Lung (tissue), 12 donors: ENCODE measurements around the gene NRG3. TPM values are rescaled to one million over a fixed set of nuclear protein-coding genes. Genes with fewer than 3 reads are reported as not detected.

Source experiments
- ATAC-seq: fragments of 200-7000 bp; cut with Tn5 transposase; one replicate; pipeline ENCODE4 v1.9.1; 2020; ENCODE audit warnings: moderate number of reproducible peaks; ENCODE audit not compliant: insufficient read depth, low FRiP score
- DNase-seq, 3 donors: peaks; one replicate each; pipeline ENCODE4 v3.0.0-alpha.2; 2013 to 2017
- H3K27ac ChIP-seq, 2 donors: one replicate each; pipeline ENCODE4 v1.5.1; 2013; ENCODE audit warnings: mild to moderate bottlenecking in 2 of 2, moderate library complexity in 2 of 2, control low read depth in 1 of 2, inconsistent platforms in 1 of 2, low read depth in 1 of 2, low read length in 1 of 2
- H3K27me3 ChIP-seq, 3 donors: one replicate each; pipeline ENCODE4 v1.5.1; 2013; ENCODE audit warnings: low read length in 2 of 3; ENCODE audit not compliant: control insufficient read depth in 3 of 3, insufficient read depth in 3 of 3
- H3K36me3 ChIP-seq, 4 donors: one replicate each; pipeline ENCODE4 v1.5.1; 2013; ENCODE audit warnings: low read length in 4 of 4, mild to moderate bottlenecking in 1 of 4, moderate library complexity in 1 of 4; ENCODE audit not compliant: control insufficient read depth in 4 of 4, insufficient read depth in 4 of 4
- H3K4me1 ChIP-seq, 5 donors: one replicate each; pipeline ENCODE4 v1.5.1; 2013; ENCODE audit warnings: low read length in 5 of 5, mild to moderate bottlenecking in 2 of 5, moderate library complexity in 1 of 5; ENCODE audit not compliant: control insufficient read depth in 5 of 5, insufficient read depth in 5 of 5
- H3K4me3 ChIP-seq: one replicate; pipeline ENCODE4 v1.5.1; 2013; ENCODE audit warnings: mild to moderate bottlenecking, control low read depth, moderate library complexity
- H3K9ac ChIP-seq, 2 donors: one replicate each; pipeline ENCODE4 v1.5.1; 2013; ENCODE audit warnings: low read length in 2 of 2, control low read depth in 1 of 2; ENCODE audit not compliant: insufficient read depth in 1 of 2
- H3K9me3 ChIP-seq, 4 donors: one replicate each; pipeline ENCODE4 v1.5.1; 2013; ENCODE audit warnings: low read length in 3 of 4, mild to moderate bottlenecking in 1 of 4, moderate library complexity in 1 of 4; ENCODE audit not compliant: control insufficient read depth in 4 of 4, insufficient read depth in 3 of 4
- CTCF ChIP-seq: IDR thresholded peaks from 2 replicates; pipeline ENCODE4 v1.5.1; 2012; ENCODE audit warnings: mild to moderate bottlenecking; ENCODE audit errors: control extremely low read depth, extremely low read depth
- WGBS, 2 donors: extraction: QIAGEN DNeasy Blood & Tissue Kit; methylation state at CpG; one replicate each; pipeline ENCODE4 v1.1.7; 2013; 5-methylcytosine and 5-hydroxymethylcytosine counted together
- polyA plus RNA-seq, 2 donors: library from polyadenylated mRNA; stranded (reverse); fragments of 200-250 nt; gene quantifications; one replicate each; pipeline ENCODE4 v1.2.1, GENCODE V29; 2013
- total RNA-seq, 2 donors: library from RNA; depleted of rRNA in 1 of 2; stranded (reverse); fragments of >200 nt in 1 of 2; gene quantifications; one replicate each; pipeline ENCODE4 v1.2.1, GENCODE V29; 2014 to 2021
- donor health status: control.
- donor health status: control.
- donor health status: Bipolar disorder and iron deficiency.
- donor health status: healthy.
- donor health status: DM: yes; HTN: yes; CAD: no.

NRG3 gene
- total and polyA plus RNA-seq, 4 donors, result 0.49 to 2.0 (median 0.84) TPM

GRCh38 chr10:82160307-82160706 lies 285.3 kb downstream of the NRG3 start:
- H3K27ac ChIP-seq, result no peak overlapping the region
- no peak for DNase-seq
- no peak for ATAC-seq
- 89 to 97% methylated on average over 1 of the region's 1 CpG for WGBS, 2 donors
- peaks cover 0 to 2% (median 0%) of the 10 kb centered on the region in 4 donors for H3K9me3 ChIP-seq
- H3K9ac ChIP-seq, result no peak overlapping the region
- H3K27me3 ChIP-seq, result no peaks in the 10 kb centered on the region
- no peak for TF ChIP-seq CTCF
- no peaks in the 10 kb centered on the region for H3K4me1 ChIP-seq
- H3K4me3 ChIP-seq, result no peak overlapping the region
- H3K36me3 ChIP-seq, result no peaks in the 10 kb centered on the region

GRCh38 chr10:82161264-82161663 lies 286.3 kb downstream of the NRG3 start:
- no peak for TF ChIP-seq CTCF
- 79 to 85% methylated on average over 2 of the region's 2 CpGs for WGBS, 2 donors

GRCh38 chr10:82162549-82163195 lies 287.7 kb downstream of the NRG3 start:
- peaks cover 0 to 2% (median 0%) of the 10 kb centered on the region in 4 donors for H3K9me3 ChIP-seq

More at GRCh38 chr10:82161264-82161663, 286.3 kb downstream of the NRG3 start:
- no peaks in the 10 kb centered on the region for H3K4me1 ChIP-seq
- H3K9ac ChIP-seq, result no peak overlapping the region
- DNase-seq (no peak), ATAC-seq (no peak)
- no peaks in the 10 kb centered on the region for H3K27me3 ChIP-seq
- H3K9me3 ChIP-seq, result peaks cover 0 to 2% (median 0%) of the 10 kb centered on the region in 4 donors
- H3K4me3 ChIP-seq, result no peak overlapping the region
- no peak overlapping the region for H3K27ac ChIP-seq
- H3K36me3 ChIP-seq, result no peaks in the 10 kb centered on the region

More at GRCh38 chr10:82162549-82163195, 287.7 kb downstream of the NRG3 start:
- no peak overlapping the region for H3K9ac ChIP-seq
- no peak for TF ChIP-seq CTCF
- H3K27ac ChIP-seq, result no peak overlapping the region
- no peaks in the 10 kb centered on the region for H3K4me1 ChIP-seq
- ATAC-seq (no peak), DNase-seq (no peak)
- no peaks in the 10 kb centered on the region for H3K27me3 ChIP-seq
- H3K36me3 ChIP-seq, result no peaks in the 10 kb centered on the region
- WGBS, 2 donors, result 67 to 80% methylated on average over 4 of the region's 4 CpGs
- H3K4me3 ChIP-seq, result no peak overlapping the region
